Uterus (tissue), 4 donors: ENCODE results near the gene GM2A. TPM values are rescaled to one million over a fixed set of nuclear protein-coding genes. Genes with fewer than 3 reads are reported as not detected.

Experiments
- DNase-seq, 2 donors: peaks; one replicate each; pipeline ENCODE4 v3.0.0-alpha.2; 2019 to 2020
- H3K27ac ChIP-seq, 2 donors: fragments of 200-600 bp; sonication (generic); 1 replicate in 1 of 2; 2 replicates in 1 of 2; pipeline ENCODE4 v1.5.1; 2016 to 2018
- H3K27me3 ChIP-seq, 2 donors: fragments of 200-600 bp; sonication (generic); one replicate each; pipeline ENCODE4 v1.5.1; 2018 to 2019; ENCODE audit warnings: control low read depth in 1 of 2
- H3K36me3 ChIP-seq, 2 donors: fragments of 200-600 bp; sonication (generic); one replicate each; pipeline ENCODE4 v1.5.1; 2019; ENCODE audit warnings: control low read depth in 1 of 2
- H3K4me1 ChIP-seq, 2 donors: fragments of 200-600 bp; sonication (generic); one replicate each; pipeline ENCODE4 v1.5.1; 2018 to 2019; ENCODE audit warnings: control low read depth in 1 of 2
- H3K4me3 ChIP-seq, 2 donors: fragments of 200-600 bp; sonication (generic); 1 replicate in 1 of 2; 2 replicates in 1 of 2; pipeline ENCODE4 v1.5.1; 2018 to 2019; ENCODE audit warnings: mild to moderate bottlenecking in 1 of 2
- H3K9me3 ChIP-seq, 2 donors: fragments of 200-600 bp; sonication (generic); one replicate each; pipeline ENCODE4 v1.5.1; 2019; ENCODE audit warnings: control low read depth in 1 of 2
- POLR2A ChIP-seq, 2 donors: fragments of 450-650 bp; IDR thresholded peaks; one replicate each; pipeline ENCODE4 v1.6.1; 2016; ENCODE audit warnings: antibody characterized with exemption in 2 of 2, mild to moderate bottlenecking in 1 of 2, moderate library complexity in 1 of 2
- intact Hi-C: fragments of 100-400 bp; cut with DNase I; formaldehyde crosslinking; loops from one replicate; pipeline ENCODE4 v1.15.1; 2023; ENCODE audit warnings: low total_unique reads
- total RNA-seq, 4 donors: library from RNA; depleted of rRNA in 3 of 4; stranded (reverse); fragments of >200 nt in 3 of 4; gene quantifications; one replicate each; pipeline versions ENCODE4 v1.1.0 to v1.2.4, GENCODE V29; 2014 to 2023
- TF ChIP-seq, protein P1 (sequence below), 4 experiments: fragments of 200-600 bp in 2 of 4; fragments of 450-650 bp in 2 of 4; sonication (generic) in 2 of 4; IDR thresholded peaks; one replicate each; pipeline ENCODE4 v1.5.1; 2016 to 2019; ENCODE audit warnings: antibody characterized with exemption in 4 of 4, mild to moderate bottlenecking in 2 of 4, moderate library complexity in 1 of 4
- donor health status: DM: yes; HTN: yes; CAD: no.

GM2A gene
- total RNA-seq, 4 donors from 2014 or later, result 14.7 to 33.8 (median 23.8) TPM

GRCh38 chr5:151222790-151223446 is 30.1 kb upstream of the GM2A start:
- intact Hi-C loops, result no loop called here
- no peaks in the 10 kb centered on the region for H3K27me3 ChIP-seq
- H3K4me1 ChIP-seq, result no peaks in the 10 kb centered on the region
- peak; percentile 33 to 57 for DNase-seq
- peak overlapping the region; percentile 90 for H3K27ac ChIP-seq
- H3K4me3 ChIP-seq, result peak overlapping the region; percentile 85 to 88
- H3K36me3 ChIP-seq, result no peaks in the 10 kb centered on the region
- TF ChIP-seq POLR2A (IDR thresholded peaks at IDR 0.05), result no peak
- TF ChIP-seq, protein P1, sequence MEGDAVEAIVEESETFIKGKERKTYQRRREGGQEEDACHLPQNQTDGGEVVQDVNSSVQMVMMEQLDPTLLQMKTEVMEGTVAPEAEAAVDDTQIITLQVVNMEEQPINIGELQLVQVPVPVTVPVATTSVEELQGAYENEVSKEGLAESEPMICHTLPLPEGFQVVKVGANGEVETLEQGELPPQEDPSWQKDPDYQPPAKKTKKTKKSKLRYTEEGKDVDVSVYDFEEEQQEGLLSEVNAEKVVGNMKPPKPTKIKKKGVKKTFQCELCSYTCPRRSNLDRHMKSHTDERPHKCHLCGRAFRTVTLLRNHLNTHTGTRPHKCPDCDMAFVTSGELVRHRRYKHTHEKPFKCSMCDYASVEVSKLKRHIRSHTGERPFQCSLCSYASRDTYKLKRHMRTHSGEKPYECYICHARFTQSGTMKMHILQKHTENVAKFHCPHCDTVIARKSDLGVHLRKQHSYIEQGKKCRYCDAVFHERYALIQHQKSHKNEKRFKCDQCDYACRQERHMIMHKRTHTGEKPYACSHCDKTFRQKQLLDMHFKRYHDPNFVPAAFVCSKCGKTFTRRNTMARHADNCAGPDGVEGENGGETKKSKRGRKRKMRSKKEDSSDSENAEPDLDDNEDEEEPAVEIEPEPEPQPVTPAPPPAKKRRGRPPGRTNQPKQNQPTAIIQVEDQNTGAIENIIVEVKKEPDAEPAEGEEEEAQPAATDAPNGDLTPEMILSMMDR (IDR thresholded peaks at IDR 0.05), result no peak
- H3K9me3 ChIP-seq, result no peaks in the 10 kb centered on the region

DNA sequence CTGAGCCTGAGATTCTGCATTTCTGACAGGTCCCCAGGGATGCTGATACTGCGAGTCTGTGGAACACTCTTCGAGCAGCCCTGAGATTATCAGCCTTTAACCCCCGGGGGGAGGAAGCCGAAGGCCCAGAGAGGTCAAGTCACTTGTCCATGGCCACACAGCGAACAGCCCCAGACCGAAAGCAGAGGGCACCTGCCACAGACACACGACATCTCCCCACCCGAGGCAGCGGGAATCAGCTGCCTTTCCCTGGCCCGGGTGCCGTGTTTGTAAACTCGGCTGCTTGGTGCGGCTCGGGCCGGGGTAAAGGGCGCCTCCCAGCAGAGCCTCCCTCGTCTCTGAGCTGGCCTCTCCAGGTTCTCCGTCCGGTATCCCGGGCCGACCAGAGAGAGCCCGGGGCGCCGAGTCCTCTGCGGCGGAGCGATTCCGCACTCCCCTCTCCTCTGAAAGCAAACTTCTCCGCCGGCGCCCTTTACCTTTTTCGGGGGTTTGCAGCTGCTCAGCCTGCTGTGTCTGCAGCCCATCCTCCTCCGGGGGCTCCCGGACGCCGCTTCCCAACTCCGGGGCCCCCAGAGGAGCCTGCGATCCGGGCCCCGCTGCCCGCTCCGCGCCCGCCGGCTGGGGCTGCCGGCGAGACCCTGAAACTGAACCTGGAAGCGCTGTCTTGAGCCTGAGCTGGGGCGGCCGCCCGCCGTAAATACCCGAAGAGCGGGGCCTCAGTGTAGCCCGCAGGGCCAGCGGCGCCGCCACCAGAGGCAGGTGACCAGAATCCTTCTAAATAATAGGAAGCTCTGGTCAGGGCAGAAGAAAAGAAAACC is 29.3 kb upstream of the GM2A start, which contains the start of gene CCDC69:
TSS of gene CCDC69 (minus strand) at position 646 of the 818 bp plus-strand sequence. CDS start at position 524, 122 bp downstream.
- no peaks in the 10 kb centered on the region for H3K4me1 ChIP-seq
- intact Hi-C loops, result no loop called here
- H3K27ac ChIP-seq, result peak within 1 kb of the TSS; percentile 90
- DNase-seq, result peak; percentile 76
- H3K36me3 ChIP-seq, result no peaks in the 10 kb centered on the region
- no peaks in the 10 kb centered on the region for H3K27me3 ChIP-seq
- TF ChIP-seq, protein P1 (IDR thresholded peaks at IDR 0.05), result peak in 2 of 4 experiments; percentile 43 to 50
- peak; percentile 86 to 88 for TF ChIP-seq POLR2A (IDR thresholded peaks at IDR 0.05)
- peak within 1 kb of the TSS; percentile 85 to 88 for H3K4me3 ChIP-seq
- no peaks in the 10 kb centered on the region for H3K9me3 ChIP-seq

- Histone ChIP-seq H3K27ac (peak overlapping the region; percentile 90), H3K36me3 (no peaks in the 10 kb centered on the region), H3K4me1 (no peaks in the 10 kb centered on the region), H3K27me3 (no peaks in the 10 kb centered on the region), H3K9me3 (no peaks in the 10 kb centered on the region), H3K4me3 (peak overlapping the region; percentile 85 to 88)
- intact Hi-C loops, result no loop called here
- TF ChIP-seq, protein P1 (IDR thresholded peaks at IDR 0.05), result no peak
- TF ChIP-seq POLR2A (IDR thresholded peaks at IDR 0.05), result no peak
- DNase-seq, result no peak
Measured at GRCh38 chr5:151224372-151224771, 28.6 kb upstream of the GM2A start.

- Histone ChIP-seq H3K4me1 (no peaks in the 10 kb centered on the region), H3K4me3 (no peak overlapping the region), H3K9me3 (no peaks in the 10 kb centered on the region), H3K27me3 (no peaks in the 10 kb centered on the region), H3K27ac (peak overlapping the region in 1 of 2 donors; percentile 90), H3K36me3 (no peaks in the 10 kb centered on the region)
- intact Hi-C loops, result no loop called here
- DNase-seq, result no peak
- TF ChIP-seq, protein P1 (IDR thresholded peaks at IDR 0.05), result no peak
- TF ChIP-seq POLR2A (IDR thresholded peaks at IDR 0.05), result no peak
Measured at GRCh38 chr5:151225071-151225470, 27.9 kb upstream of the GM2A start.

GRCh38 chr5:151225475-151225874 is 27.5 kb upstream of the GM2A start:
- Histone ChIP-seq H3K4me3 (no peak overlapping the region), H3K27me3 (no peaks in the 10 kb centered on the region), H3K9me3 (no peaks in the 10 kb centered on the region), H3K36me3 (no peaks in the 10 kb centered on the region), H3K4me1 (no peaks in the 10 kb centered on the region), H3K27ac (no peak overlapping the region)
- DNase-seq, result no peak
- no peak for TF ChIP-seq POLR2A (IDR thresholded peaks at IDR 0.05)
- TF ChIP-seq, protein P1 (IDR thresholded peaks at IDR 0.05), result no peak
- intact Hi-C loops, result no loop called here
